ENCODE data around the gene ITFG1.

ITFG1 gene

DNA sequence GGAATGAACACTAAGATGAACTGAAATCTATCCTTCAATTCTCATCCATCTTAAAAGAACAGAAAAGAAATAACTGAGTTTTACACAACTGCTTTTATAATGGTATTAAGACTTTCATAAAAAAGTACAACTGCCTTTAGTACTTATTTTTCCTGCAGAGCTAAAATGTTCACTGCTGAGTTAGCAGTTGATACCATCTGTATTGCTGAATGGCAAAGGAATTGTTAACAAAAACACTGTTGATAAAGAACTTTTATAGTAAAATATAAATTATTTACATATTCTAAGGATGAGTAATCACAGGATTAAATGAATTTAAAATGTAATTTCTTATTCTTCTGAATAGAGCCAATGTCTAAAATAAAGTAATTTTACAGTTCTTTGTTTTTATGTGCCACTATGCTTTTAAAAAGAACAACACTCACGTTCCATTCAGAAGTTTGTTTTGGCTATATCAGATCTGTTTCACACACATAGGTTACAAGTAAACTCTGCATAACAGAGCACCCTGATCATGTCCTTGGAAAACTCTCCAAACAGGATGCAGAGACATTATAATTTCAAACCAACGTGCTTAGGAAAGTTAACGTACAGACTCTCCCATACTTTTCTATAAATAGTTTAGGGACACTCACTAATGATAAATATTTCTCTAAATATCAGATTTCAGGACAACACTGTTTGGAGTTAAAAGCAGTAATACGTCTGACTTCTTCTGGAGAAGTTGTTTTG, 151.1 kb downstream of the ITFG1 start:
- no peak for DNase-seq (ENCODE audit: low spot score)
- Histone ChIP-seq H3K4me3 (no peak overlapping the region), H3K27ac (no peak overlapping the region)
- TF ChIP-seq, protein P1, sequence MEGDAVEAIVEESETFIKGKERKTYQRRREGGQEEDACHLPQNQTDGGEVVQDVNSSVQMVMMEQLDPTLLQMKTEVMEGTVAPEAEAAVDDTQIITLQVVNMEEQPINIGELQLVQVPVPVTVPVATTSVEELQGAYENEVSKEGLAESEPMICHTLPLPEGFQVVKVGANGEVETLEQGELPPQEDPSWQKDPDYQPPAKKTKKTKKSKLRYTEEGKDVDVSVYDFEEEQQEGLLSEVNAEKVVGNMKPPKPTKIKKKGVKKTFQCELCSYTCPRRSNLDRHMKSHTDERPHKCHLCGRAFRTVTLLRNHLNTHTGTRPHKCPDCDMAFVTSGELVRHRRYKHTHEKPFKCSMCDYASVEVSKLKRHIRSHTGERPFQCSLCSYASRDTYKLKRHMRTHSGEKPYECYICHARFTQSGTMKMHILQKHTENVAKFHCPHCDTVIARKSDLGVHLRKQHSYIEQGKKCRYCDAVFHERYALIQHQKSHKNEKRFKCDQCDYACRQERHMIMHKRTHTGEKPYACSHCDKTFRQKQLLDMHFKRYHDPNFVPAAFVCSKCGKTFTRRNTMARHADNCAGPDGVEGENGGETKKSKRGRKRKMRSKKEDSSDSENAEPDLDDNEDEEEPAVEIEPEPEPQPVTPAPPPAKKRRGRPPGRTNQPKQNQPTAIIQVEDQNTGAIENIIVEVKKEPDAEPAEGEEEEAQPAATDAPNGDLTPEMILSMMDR (IDR thresholded peaks at IDR 0.05), result no peak

DNA sequence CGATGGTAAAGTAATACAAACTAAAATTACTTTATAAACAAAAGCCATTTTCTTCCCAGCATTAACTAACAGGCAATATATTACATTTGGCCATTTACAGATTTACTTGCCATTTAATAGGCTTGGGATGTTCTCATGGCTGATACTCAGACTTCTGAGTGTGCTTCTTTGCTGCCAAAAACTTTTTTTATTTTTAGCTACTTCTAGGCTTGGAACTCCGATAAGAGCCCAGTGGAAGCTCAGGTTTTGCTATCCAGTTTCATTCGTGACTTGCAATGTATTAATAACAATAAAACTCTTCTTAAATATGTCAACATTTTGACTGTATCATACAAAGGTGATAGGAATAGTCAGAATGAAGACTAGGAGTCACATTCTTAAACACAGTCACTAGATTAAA, 152.3 kb downstream of the ITFG1 start:
- TF ChIP-seq, protein P1 (IDR thresholded peaks at IDR 0.05), result no peak
- Histone ChIP-seq H3K4me3 (no peak overlapping the region), H3K27ac (no peak overlapping the region)
- DNase-seq (ENCODE audit: low spot score), result no peak

DNA sequence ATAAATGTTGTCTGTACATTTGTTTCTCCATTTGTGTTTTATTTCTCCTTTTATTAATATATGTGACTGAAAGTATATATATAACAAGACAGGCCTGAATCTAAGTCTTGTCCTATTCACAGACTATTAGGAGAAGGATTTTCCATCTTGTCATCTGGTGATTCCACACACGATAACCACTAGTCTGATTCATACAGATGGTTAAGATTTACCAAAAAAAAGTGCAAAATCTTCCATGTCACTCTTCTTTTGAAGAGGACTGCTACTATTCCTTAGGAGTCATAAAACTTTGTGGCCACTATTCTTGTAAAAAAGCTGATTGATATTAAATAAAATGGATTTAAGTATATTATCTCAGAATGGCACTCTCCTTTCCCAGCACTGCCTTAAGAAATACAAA, 156.3 kb downstream of the ITFG1 start:
- DNase-seq (ENCODE audit: low spot score), result no peak
- no peak overlapping the region for H3K27ac ChIP-seq
- TF ChIP-seq, protein P1 (IDR thresholded peaks at IDR 0.05), result no peak
- H3K4me3 ChIP-seq, result no peak overlapping the region

DNA sequence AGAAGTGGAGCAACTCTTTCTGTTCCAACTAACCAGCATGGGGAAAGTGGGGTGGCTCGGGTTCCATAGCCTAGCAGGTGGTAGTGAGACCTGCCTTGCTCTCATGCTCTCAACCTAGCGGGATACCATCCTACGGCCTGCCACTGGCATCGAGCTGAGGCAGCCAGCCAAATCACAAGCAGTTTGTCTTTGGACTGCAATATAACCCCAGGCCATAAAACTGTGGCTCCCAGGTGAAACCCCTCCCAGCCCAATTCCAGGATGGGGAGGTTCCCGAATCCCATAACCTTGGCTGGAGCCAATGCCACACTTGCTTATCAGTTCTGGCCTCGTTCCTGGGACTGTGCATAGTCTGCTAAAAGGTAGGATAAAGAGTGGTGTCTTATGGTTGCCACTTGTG, 161.3 kb downstream of the ITFG1 start:
- no peak overlapping the region for H3K4me3 ChIP-seq
- TF ChIP-seq, protein P1 (IDR thresholded peaks at IDR 0.05), result no peak
- H3K27ac ChIP-seq, result no peak overlapping the region
- DNase-seq (ENCODE audit: low spot score), result no peak

DNA sequence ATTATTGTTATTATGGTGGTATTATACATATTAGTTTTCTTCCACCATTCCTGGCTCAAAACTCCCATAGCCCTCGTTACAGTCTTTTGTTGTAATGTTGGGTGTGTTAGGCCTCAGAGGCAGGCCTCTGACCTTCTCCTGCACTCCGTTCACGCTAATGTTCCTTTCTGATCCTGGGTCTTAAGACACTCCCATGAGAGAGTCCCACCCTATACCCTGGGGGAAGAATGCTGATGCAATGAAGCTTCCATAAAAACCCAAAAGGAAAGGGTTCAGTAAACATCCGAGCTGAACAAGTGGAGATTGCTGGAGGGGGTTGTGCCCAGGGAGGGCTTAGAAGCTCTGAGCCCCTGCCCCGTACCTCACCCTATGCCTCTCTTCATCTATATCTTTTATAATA, 175.9 kb downstream of the ITFG1 start:
- TF ChIP-seq, protein P1 (IDR thresholded peaks at IDR 0.05), result no peak
- Histone ChIP-seq H3K4me3 (no peak overlapping the region), H3K27ac (no peak overlapping the region)
- no peak for DNase-seq (ENCODE audit: low spot score)

DNA sequence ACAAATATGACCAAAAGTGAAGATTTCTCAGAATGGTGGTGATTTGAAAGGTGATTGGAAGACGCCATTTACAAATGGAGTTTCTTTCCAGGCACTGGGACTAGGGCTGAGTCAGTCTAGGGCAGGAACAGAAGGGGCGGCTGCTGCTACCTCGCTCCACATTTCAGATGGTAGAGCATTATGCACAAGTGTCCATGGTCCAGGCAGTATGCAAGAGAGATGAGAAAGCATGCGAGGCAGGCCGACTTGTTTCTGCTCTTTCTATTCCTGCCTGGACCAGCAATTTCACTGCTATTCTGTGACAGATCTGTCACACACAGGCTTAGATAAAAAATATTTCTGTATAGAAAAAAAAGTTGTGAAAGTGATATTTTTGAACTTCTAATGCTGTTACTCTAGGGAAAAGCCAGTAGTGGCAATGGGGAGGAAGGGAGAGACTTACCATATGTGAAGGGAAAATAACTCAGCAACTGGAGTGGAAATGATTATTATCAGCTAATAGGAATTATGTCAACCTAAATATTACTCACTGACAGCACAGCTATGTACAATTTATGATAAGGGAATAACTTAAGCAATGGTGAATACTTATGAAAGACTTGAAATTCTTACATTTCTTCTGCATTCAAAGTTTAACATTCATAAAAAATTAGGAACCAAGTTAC, 182.4 kb downstream of the ITFG1 start:
- no peak for DNase-seq (ENCODE audit: low spot score)
- TF ChIP-seq, protein P1 (IDR thresholded peaks at IDR 0.05), result no peak
- Histone ChIP-seq H3K4me3 (no peak overlapping the region), H3K27ac (no peak overlapping the region)

DNA sequence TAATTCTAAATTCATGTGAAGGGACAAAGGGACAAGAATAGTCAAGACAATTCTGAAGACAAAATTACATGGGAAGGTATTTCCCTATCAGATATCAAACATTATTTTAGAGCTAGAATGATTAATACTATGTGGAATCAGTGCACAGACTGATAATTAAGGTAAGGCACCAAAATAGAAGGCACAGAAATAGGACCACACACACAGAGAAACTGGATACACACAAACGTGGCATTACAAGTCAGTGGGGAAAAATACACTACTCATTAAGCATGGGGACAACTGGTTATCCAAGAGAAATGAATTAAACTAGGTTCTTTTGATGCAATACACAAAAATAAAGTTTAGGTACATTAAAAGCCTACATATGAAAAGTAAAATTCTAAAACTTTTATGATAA, 184.3 kb downstream of the ITFG1 start:
- no peak overlapping the region for H3K4me3 ChIP-seq
- TF ChIP-seq, protein P1 (IDR thresholded peaks at IDR 0.05), result no peak
- no peak overlapping the region for H3K27ac ChIP-seq
- no peak for DNase-seq (ENCODE audit: low spot score)

All from coronary artery (tissue), 2 donors.